ENCODE results near the gene NFE2L1. TPM values are rescaled to one million over a fixed set of nuclear protein-coding genes. Genes with fewer than 3 reads are reported as not detected.
"Not testable (repeated sequence)": the region's sequence is repeated elsewhere in the genome, so short reads cannot be mapped to it uniquely, and the experiment has no call there.

NFE2L1 gene
- total RNA-seq, 1 donor from 2014 or later, result 445 TPM

GRCh38 chr17:48066656-48067055, 18.5 kb downstream of the NFE2L1 start:
- no peak for TF ChIP-seq CTCF (IDR thresholded peaks at IDR 0.05)
- no peaks in the 10 kb centered on the region for H3K9me3 Mint-ChIP-seq (ENCODE audit: low read depth)
- peaks cover 19% of the 10 kb centered on the region for H3K36me3 Mint-ChIP-seq (ENCODE audit: low read depth)
- no peak overlapping the region for H3K4me3 Mint-ChIP-seq (ENCODE audit: unreplicated experiment)
- peaks cover 41% of the 10 kb centered on the region for H3K4me1 Mint-ChIP-seq (ENCODE audit: low read depth)
- DNase-seq (ENCODE audit: low spot score), result no peak
- peak overlapping the region; percentile 76 for H3K27ac Mint-ChIP-seq (ENCODE audit: unreplicated experiment)
- no peaks in the 10 kb centered on the region for H3K27me3 Mint-ChIP-seq (ENCODE audit: low read depth)

- TF ChIP-seq CTCF (IDR thresholded peaks at IDR 0.05), result no peak
- no peak overlapping the region for H3K27ac Mint-ChIP-seq (ENCODE audit: unreplicated experiment)
- peaks cover 39% of the 10 kb centered on the region for H3K4me1 Mint-ChIP-seq (ENCODE audit: low read depth)
- DNase-seq (ENCODE audit: low spot score), result no peak
- no peak overlapping the region for H3K4me3 Mint-ChIP-seq (ENCODE audit: unreplicated experiment)
- H3K9me3 Mint-ChIP-seq (ENCODE audit: low read depth), result no peaks in the 10 kb centered on the region
- no peaks in the 10 kb centered on the region for H3K27me3 Mint-ChIP-seq (ENCODE audit: low read depth)
- peaks cover 19% of the 10 kb centered on the region for H3K36me3 Mint-ChIP-seq (ENCODE audit: low read depth)
Measured at GRCh38 chr17:48067245-48067644, 19.1 kb downstream of the NFE2L1 start.

GRCh38 chr17:48067808-48068207, 19.6 kb downstream of the NFE2L1 start:
- H3K27me3 Mint-ChIP-seq (ENCODE audit: low read depth); H3K4me3 Mint-ChIP-seq (ENCODE audit: unreplicated experiment); DNase-seq (ENCODE audit: low spot score); H3K9me3 Mint-ChIP-seq (ENCODE audit: low read depth): not testable (repeated sequence)
- Mint-ChIP-seq H3K36me3 (ENCODE audit: low read depth) (peaks cover 16% of the 10 kb centered on the region), H3K4me1 (ENCODE audit: low read depth) (peaks cover 36% of the 10 kb centered on the region), H3K27ac (ENCODE audit: unreplicated experiment) (peak overlapping the region; percentile 87)

GRCh38 chr17:48068491-48068961, 20.4 kb downstream of the NFE2L1 start:
- Mint-ChIP-seq H3K27me3 (ENCODE audit: low read depth) (no peaks in the 10 kb centered on the region), H3K4me1 (ENCODE audit: low read depth) (peaks cover 38% of the 10 kb centered on the region), H3K36me3 (ENCODE audit: low read depth) (peaks cover 18% of the 10 kb centered on the region), H3K9me3 (ENCODE audit: low read depth) (no peaks in the 10 kb centered on the region), H3K27ac (ENCODE audit: unreplicated experiment) (peak overlapping the region; percentile 87), H3K4me3 (ENCODE audit: unreplicated experiment) (no peak overlapping the region)
- TF ChIP-seq CTCF (IDR thresholded peaks at IDR 0.05), result peak; percentile 73
- DNase-seq (ENCODE audit: low spot score), result no peak

GRCh38 chr17:48070195-48070594, 22.0 kb downstream of the NFE2L1 start:
- peaks cover 16% of the 10 kb centered on the region for H3K36me3 Mint-ChIP-seq (ENCODE audit: low read depth)

More at GRCh38 chr17:48070195-48070594, 22.0 kb downstream of the NFE2L1 start:
- Mint-ChIP-seq H3K27ac (ENCODE audit: unreplicated experiment) (no peak overlapping the region), H3K27me3 (ENCODE audit: low read depth) (no peaks in the 10 kb centered on the region), H3K4me1 (ENCODE audit: low read depth) (peaks cover 43% of the 10 kb centered on the region), H3K4me3 (ENCODE audit: unreplicated experiment) (no peak overlapping the region), H3K9me3 (ENCODE audit: low read depth) (no peaks in the 10 kb centered on the region)
- no peak for DNase-seq (ENCODE audit: low spot score)
- no peak for TF ChIP-seq CTCF (IDR thresholded peaks at IDR 0.05)
